Esophagus muscularis mucosa (tissue), 4 donors: ENCODE results near the gene BORCS6. TPM values are rescaled to one million over a fixed set of nuclear protein-coding genes. Genes with fewer than 3 reads are reported as not detected.

Experiments
- DNase-seq: peaks from one replicate; pipeline ENCODE4 v3.0.0-alpha.2; 2017; ENCODE audit errors: extremely low spot score
- H3K27ac ChIP-seq, 4 donors: fragments of 200-600 bp; sonication (generic); replicated peaks in 1 of 4; 1 replicate in 3 of 4; 2 replicates in 1 of 4; pipeline ENCODE4 v1.5.1; 2016 to 2019; ENCODE audit warnings: mild to moderate bottlenecking in 1 of 4
- H3K27me3 ChIP-seq, 4 donors: fragments of 200-600 bp; sonication (generic); one replicate each; pipeline versions ENCODE4 v1.5.1 to v1.6.0; 2016 to 2019
- H3K36me3 ChIP-seq, 4 donors: fragments of 200-600 bp; sonication (generic); one replicate each; pipeline ENCODE4 v1.5.1; 2016 to 2019
- H3K4me1 ChIP-seq, 4 donors: fragments of 200-600 bp; sonication (generic); one replicate each; pipeline ENCODE4 v1.5.1; 2016 to 2019
- H3K4me3 ChIP-seq, 4 donors: fragments of 200-600 bp; sonication (generic); 1 replicate in 2 of 4; 2 replicates in 2 of 4; pipeline ENCODE4 v1.5.1; 2016 to 2019; ENCODE audit warnings: mild to moderate bottlenecking in 4 of 4, moderate library complexity in 1 of 4
- H3K9me3 ChIP-seq, 4 donors: fragments of 200-600 bp; sonication (generic); 1 replicate in 3 of 4; 2 replicates in 1 of 4; pipeline ENCODE4 v1.5.1; 2016 to 2019
- EP300 ChIP-seq: sonication (generic); formaldehyde crosslinking; IDR thresholded peaks from one replicate; pipeline ENCODE4 v1.6.1; 2017; ENCODE audit warnings: antibody characterized with exemption
- POLR2A ChIP-seq: fragments of 450-650 bp; IDR thresholded peaks from one replicate; pipeline ENCODE4 v1.6.1; 2017; ENCODE audit warnings: antibody characterized with exemption, moderate library complexity, mild to moderate bottlenecking, low read depth
- POLR2AphosphoS5 ChIP-seq, 2 donors: sonication (generic); formaldehyde crosslinking; IDR thresholded peaks; one replicate each; pipeline ENCODE4 v1.6.1; 2017; ENCODE audit warnings: antibody characterized with exemption in 2 of 2
- WGBS: methylation state at CpG from one replicate; pipeline ENCODE4 v1.1.5; 2018; 5-methylcytosine and 5-hydroxymethylcytosine counted together
- intact Hi-C: fragments of 100-400 bp; cut with DNase I; formaldehyde crosslinking; loops from one replicate; pipeline ENCODE4 v1.15.1; 2023
- total RNA-seq, 4 donors: library from RNA; depleted of rRNA; stranded (reverse); fragments of >200 nt; gene quantifications; one replicate each; pipeline versions ENCODE4 v1.1.0 to v1.2.1, GENCODE V29; 2016
- TF ChIP-seq, protein P1 (sequence below), 3 experiments: fragments of 200-600 bp in 2 of 3; fragments of 450-650 bp in 1 of 3; sonication (generic) in 2 of 3; IDR thresholded peaks; one replicate each; pipeline ENCODE4 v1.5.1; 2017 to 2019; ENCODE audit warnings: antibody characterized with exemption in 3 of 3, mild to moderate bottlenecking in 2 of 3, moderate library complexity in 1 of 3

BORCS6 gene
- total RNA-seq, 4 donors from 2014 or later = 8.6 to 22.4 (median 13.9) TPM

DNA sequence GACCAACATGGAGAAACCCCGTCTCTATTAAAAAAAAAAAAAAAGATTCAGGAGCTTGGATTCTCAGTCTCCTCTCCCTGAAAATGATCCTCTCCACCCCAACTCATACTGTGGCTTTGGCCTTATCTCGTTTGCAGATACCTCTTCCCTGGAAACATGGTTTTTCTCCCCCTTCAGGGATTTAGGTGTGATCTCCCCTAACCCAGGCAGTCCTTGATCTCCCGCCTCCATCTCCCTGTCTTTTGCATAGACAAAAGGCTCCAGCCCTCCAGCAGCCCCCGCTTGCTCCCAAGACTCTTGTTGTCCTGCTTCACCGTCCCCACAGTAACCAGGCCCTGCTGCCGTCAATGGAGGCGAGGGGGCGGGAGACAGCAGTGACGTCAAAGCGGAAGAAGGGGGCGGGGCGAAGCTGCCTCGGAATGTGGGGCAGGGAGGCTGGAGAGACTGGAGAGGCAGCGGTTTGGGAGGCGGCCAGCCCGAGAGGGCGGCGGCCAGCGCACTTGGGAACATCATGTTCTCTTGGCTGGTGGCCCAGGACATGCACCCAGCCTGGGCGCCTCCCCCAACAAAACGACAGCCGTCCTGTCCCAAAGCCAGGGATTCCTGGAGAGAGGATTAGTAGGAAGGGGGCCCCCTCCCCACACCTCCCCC lies 35.9 kb downstream of the BORCS6 start:
- under 1% methylated on average over 8 of the region's 22 CpGs for WGBS
- H3K4me1 ChIP-seq = peaks cover 50 to 60% (median 59%) of the 10 kb centered on the region in 4 donors
- TF ChIP-seq, protein P1, sequence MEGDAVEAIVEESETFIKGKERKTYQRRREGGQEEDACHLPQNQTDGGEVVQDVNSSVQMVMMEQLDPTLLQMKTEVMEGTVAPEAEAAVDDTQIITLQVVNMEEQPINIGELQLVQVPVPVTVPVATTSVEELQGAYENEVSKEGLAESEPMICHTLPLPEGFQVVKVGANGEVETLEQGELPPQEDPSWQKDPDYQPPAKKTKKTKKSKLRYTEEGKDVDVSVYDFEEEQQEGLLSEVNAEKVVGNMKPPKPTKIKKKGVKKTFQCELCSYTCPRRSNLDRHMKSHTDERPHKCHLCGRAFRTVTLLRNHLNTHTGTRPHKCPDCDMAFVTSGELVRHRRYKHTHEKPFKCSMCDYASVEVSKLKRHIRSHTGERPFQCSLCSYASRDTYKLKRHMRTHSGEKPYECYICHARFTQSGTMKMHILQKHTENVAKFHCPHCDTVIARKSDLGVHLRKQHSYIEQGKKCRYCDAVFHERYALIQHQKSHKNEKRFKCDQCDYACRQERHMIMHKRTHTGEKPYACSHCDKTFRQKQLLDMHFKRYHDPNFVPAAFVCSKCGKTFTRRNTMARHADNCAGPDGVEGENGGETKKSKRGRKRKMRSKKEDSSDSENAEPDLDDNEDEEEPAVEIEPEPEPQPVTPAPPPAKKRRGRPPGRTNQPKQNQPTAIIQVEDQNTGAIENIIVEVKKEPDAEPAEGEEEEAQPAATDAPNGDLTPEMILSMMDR (IDR thresholded peaks at IDR 0.05) = no peak
- peak; percentile 75 for TF ChIP-seq POLR2A
- TF ChIP-seq EP300 = peak; percentile 99
- TF ChIP-seq POLR2AphosphoS5 (IDR thresholded peaks at IDR 0.05) = peak in 1 of 2 donors; percentile 100
- no peaks in the 10 kb centered on the region for H3K9me3 ChIP-seq
- peak; percentile 100 for DNase-seq
- no peaks in the 10 kb centered on the region for H3K27me3 ChIP-seq
- H3K36me3 ChIP-seq = peaks cover 16 to 25% (median 21%) of the 10 kb centered on the region in 4 donors
- H3K4me3 ChIP-seq = peak overlapping the region; percentile 72 to 93 (median 84)
- H3K27ac ChIP-seq = peak overlapping the region; percentile 94 to 100 (median 100)
- intact Hi-C loops = loop anchor here (5.0 kb wide), 1 partner anchor 312 kb away; no protein-coding TSS in a partner anchor

DNA sequence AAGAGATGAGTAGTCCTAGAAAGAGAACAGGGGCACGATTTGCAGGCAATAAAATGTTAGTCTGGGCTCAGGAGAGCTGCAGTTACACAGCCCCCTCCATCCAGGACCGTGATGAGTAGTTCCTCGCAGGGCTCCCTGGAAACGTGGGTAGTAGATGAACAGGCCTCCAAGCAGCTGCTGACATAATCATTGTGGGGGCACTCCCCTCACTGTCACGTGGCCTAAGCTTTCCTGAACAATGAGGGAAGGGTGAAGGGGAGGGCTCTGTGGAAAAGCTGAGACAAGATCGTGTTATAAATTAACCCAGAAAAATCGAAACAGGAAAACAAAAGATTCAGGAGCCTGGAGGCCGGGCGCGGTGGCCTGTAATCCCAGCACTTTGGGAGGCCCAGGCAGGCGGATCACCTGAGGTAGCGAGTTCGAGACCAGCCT lies 36.4 kb downstream of the BORCS6 start:
- intact Hi-C loops = loop anchor here (5.0 kb wide), 1 partner anchor 311 kb away; no protein-coding TSS in a partner anchor
- Histone ChIP-seq H3K9me3 (no peaks in the 10 kb centered on the region), H3K27ac (peak overlapping the region; percentile 94 to 100 (median 100)), H3K36me3 (peaks cover 22 to 30% (median 26%) of the 10 kb centered on the region in 4 donors), H3K4me1 (peaks cover 53 to 60% (median 59%) of the 10 kb centered on the region in 4 donors), H3K27me3 (no peaks in the 10 kb centered on the region), H3K4me3 (peak overlapping the region; percentile 72 to 93 (median 84))
- TF ChIP-seq, protein P1 (IDR thresholded peaks at IDR 0.05) = no peak
- TF ChIP-seq POLR2AphosphoS5 (IDR thresholded peaks at IDR 0.05) (peak in 1 of 2 donors; percentile 93), POLR2A (peak; percentile 56), EP300 (peak; percentile 33)
- 18% methylated on average over 13 of the region's 13 CpGs for WGBS
- peak; percentile 96 for DNase-seq

DNA sequence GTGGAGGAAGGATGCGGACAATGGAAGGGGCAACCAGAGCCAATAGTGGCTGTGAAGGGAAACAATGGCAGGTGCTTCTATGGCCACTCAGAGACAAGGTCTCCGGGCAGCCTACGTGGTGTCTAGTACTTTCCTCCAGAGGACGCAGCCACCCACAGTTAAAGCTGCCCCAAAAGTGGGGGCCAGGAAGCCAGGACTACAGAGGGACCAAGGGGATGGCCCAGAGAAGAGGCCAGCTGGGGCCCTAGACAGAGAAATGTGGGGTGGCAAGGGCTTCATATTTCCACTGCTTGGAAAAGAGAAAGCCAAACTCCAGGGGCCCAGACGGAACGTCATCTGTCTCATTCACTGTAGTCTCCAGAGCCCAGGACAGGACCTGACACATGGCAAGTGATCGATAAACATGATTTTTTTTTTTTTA lies 36.9 kb downstream of the BORCS6 start:
- Histone ChIP-seq H3K27ac (peak overlapping the region; percentile 94 to 100 (median 100)), H3K9me3 (no peaks in the 10 kb centered on the region), H3K4me1 (peaks cover 54 to 60% (median 59%) of the 10 kb centered on the region in 4 donors), H3K4me3 (peak overlapping the region; percentile 72 to 93 (median 84)), H3K36me3 (peaks cover 27 to 35% (median 31%) of the 10 kb centered on the region in 4 donors), H3K27me3 (no peaks in the 10 kb centered on the region)
- intact Hi-C loops = loop anchor here (5.0 kb wide), 1 partner anchor 311 kb away; no protein-coding TSS in a partner anchor
- DNase-seq = no peak
- TF ChIP-seq POLR2AphosphoS5 (IDR thresholded peaks at IDR 0.05) (no peak), POLR2A (no peak)
- TF ChIP-seq, protein P1 (IDR thresholded peaks at IDR 0.05) = no peak
- WGBS = 58% methylated on average over 6 of the region's 7 CpGs

DNA sequence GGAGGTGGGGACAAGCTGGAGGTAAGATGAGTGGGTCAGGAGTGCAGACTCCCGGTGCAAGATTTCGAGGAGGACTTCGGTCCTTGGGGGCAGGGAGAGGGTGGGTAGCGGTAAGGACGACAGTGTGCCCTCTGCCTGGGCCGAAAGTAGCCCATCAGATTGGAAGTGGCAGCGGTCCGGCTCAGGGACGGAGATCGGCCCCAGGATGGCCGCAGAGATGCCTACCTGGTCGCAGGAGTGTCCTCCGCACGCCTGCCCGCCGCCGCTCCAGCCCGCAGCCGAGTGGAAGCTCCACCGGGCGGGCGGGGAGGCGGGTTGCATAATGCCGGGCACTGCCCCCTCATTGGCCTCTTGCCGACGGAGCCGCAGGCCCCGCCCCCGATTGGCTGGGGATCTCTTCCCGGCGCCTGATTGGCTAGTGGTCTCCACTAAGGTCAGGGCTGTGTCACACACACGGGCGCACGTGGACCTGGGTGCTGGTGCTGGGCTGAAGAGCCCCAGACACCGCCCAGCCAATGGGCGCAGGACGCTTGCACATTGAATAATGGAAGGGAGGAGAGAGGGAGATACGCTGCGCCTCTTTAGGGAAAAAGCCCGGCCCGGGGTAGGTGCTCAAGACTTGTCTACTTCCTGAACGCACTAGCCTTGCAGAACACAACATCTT lies 37.7 kb downstream of the BORCS6 start, which contains the start of gene PER1:
Gene PER1, minus strand, starts transcription at position 293 of the 664 bp plus-strand sequence. CDS start 1,698 bp downstream, outside the sequence.
- H3K4me1 ChIP-seq = peaks cover 54 to 60% (median 59%) of the 10 kb centered on the region in 4 donors
- intact Hi-C loops = loop anchor here (5.0 kb wide), 1 partner anchor 310 kb away; no protein-coding TSS in a partner anchor

More for the DNA sequence above, 37.7 kb downstream of the BORCS6 start, which contains the start of gene PER1:
- peaks cover 35 to 43% (median 39%) of the 10 kb centered on the region in 4 donors for H3K36me3 ChIP-seq
- H3K4me3 ChIP-seq = peak within 1 kb of the TSS; percentile 72 to 93 (median 84)
- TF ChIP-seq POLR2A = peak; percentile 97
- peak in 1 of 2 donors; percentile 99 for TF ChIP-seq POLR2AphosphoS5 (IDR thresholded peaks at IDR 0.05)
- TF ChIP-seq EP300 = peak; percentile 2
- TF ChIP-seq, protein P1 (IDR thresholded peaks at IDR 0.05) = peak in 1 of 3 experiments; percentile 7
- peak; percentile 99 for DNase-seq
- peak within 1 kb of the TSS; percentile 94 to 100 (median 100) for H3K27ac ChIP-seq
- H3K9me3 ChIP-seq = no peaks in the 10 kb centered on the region
- no peaks in the 10 kb centered on the region for H3K27me3 ChIP-seq
- 6% methylated on average over 21 of the region's 42 CpGs for WGBS
